Fibroblast of the aortic adventitia (primary cell): Measurements from ENCODE around the gene OR52E8. TPM values are rescaled to one million over a fixed set of nuclear protein-coding genes. Genes with fewer than 3 reads are reported as not detected.

Source experiments
- DNase-seq: peaks from one replicate; pipeline ENCODE4 v3.0.0-alpha.2; 2010; ENCODE audit warnings: low read depth
- H3K4me3 ChIP-seq: 2 replicates; pipeline ENCODE4 v1.5.1; 2011; ENCODE audit warnings: low read depth, mild to moderate bottlenecking, control low read depth, low read length, moderate library complexity
- CTCF ChIP-seq: IDR thresholded peaks from 2 replicates; pipeline ENCODE4 v1.5.1; 2011; ENCODE audit warnings: mild to moderate bottlenecking, low read length, control low read depth, inconsistent platforms; ENCODE audit not compliant: insufficient read depth
- total RNA-seq: library from RNA; depleted of rRNA; stranded (reverse); fragments of >200 nt; gene quantifications from 2 replicates; pipeline ENCODE4 v1.2.3, GENCODE V29; 2012; ENCODE audit warnings: low replicate concordance

OR52E8 gene
- total RNA-seq, 1 donor = not detected

- no peak for TF ChIP-seq CTCF
Measured at GRCh38 chr11:5837695-5838094, 19.8 kb downstream of the OR52E8 start.

GRCh38 chr11:5833446-5833845 is 24.0 kb downstream of the OR52E8 start:
- TF ChIP-seq CTCF = no peak
- no peak for DNase-seq
- H3K4me3 ChIP-seq = no peak overlapping the region

More at GRCh38 chr11:5837695-5838094, 19.8 kb downstream of the OR52E8 start:
- DNase-seq = no peak
- no peak overlapping the region for H3K4me3 ChIP-seq

GRCh38 chr11:5831196-5831829 is 26.2 kb downstream of the OR52E8 start:
- no peak for DNase-seq
- TF ChIP-seq CTCF = no peak
- H3K4me3 ChIP-seq = no peak overlapping the region

DNA sequence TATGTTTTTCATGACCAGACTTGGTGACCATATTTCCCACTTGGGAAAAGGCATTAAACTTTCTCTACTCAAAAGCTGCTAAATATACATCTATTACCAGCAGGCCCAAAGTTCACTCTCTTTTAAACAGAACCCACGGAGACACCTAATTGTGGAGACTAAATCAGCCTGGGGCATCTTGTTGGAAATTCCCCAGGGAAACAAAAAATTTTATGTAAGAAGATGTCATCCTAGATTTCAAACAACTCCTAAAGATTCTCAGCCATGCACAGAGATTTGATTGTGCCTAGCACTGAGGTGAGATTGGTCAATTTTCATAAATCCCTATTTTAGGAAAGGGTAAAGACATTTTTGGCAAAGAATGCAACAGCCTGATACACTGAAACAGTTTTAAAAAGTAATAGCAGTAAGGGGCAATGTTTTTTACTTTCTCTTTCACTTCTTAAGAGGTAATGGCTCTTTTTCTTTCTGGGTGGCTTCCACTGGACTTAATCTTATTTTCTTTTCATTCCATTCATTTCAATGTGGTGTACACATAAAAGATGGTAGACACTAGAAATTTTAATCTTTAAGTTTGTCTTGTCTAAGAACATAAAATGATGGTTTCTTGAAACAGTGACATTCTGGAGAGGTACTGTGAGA is 39.1 kb downstream of the OR52E8 start:
- TF ChIP-seq CTCF = no peak
- DNase-seq = no peak
- peak overlapping the region; percentile 6 for H3K4me3 ChIP-seq

- H3K4me3 ChIP-seq = no peak overlapping the region
- DNase-seq = no peak
- no peak for TF ChIP-seq CTCF
Measured at GRCh38 chr11:5815534-5815933, 42.0 kb downstream of the OR52E8 start.

DNA sequence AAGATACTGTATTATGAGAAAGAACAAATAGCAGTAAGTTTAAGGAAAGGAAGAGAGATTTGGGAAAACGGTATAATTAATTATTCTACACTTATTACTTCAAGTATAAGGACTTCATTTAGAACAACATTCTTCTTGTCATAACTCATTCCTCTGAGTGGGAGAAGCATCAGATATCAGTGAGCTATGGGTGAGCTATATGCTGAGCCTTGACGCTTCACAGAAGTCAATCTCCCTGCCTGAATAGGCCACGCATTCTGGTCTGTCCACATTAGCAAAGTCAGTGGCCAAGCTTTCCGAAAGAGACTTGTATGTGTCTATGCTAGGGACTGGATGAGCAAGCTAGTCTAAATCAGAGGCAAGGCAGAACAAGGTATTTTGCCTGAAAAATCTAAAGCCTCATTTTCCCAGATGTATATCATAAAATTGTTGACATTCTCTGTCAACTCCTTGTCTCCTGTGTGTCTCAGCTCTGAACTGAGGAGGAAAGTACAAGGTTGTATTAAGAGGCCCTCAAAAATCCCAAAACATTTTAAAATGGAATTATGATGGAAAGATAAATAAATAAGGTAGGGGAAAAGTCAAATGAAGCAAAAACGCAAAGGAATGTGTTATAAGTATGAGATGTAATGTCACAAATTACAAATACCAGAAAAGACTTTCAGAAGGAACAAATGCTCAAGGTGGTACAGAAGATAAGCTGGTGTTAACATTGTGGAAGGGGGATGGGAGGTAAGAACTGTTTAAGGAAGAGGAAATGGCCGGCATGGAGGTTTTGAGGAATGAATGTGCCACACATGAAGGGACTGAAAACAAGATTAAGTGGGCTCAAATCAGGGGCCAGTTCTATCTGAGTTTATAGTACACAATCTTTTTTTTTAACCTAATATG is 47.3 kb downstream of the OR52E8 start:
- DNase-seq = no peak
- TF ChIP-seq CTCF = no peak
- no peak overlapping the region for H3K4me3 ChIP-seq
